Measurements from ENCODE around the gene SEMA3F. TPM values are rescaled to one million over a fixed set of nuclear protein-coding genes. Genes with fewer than 3 reads are reported as not detected.

SEMA3F gene
- total RNA-seq, 1 donor from 2014 or later = 48.0 TPM

DNA sequence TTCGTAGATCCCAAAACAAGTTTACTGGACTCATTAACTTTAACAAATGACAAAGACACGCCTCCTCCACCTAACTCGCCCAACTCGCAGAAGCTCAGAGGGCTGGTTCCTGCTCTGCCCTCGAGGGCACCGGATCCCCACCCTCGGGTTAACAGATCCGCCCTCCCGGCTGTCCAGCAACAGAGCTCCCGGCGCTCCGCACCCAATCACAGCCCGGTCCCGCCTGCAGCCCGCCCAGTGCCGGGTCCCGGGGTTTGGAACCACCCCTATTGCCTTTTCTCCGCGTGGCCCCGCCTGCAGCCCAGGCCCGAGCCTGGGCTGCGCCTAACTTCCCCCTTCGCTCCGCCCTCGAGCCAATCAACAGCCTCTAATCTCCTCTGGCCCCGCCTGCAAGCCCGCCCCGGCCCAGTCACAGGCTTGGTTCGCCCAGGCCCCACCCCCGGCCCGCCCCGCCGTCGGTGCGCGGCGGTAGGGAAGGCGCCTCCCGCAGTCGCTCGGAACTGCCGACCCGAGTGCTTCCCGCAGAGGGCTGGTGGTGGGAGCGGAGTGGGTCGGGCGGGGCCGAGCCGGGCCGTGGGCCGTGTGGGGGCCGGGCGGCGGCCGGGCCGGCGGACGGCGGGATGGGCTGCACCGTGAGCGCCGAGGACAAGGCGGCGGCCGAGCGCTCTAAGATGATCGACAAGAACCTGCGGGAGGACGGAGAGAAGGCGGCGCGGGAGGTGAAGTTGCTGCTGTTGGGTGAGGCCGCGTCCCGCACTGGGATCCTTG is 80.8 kb downstream of the SEMA3F start, which contains the start of gene GNAI2:
Gene GNAI2, plus strand, starts transcription at position 489 of the 768 bp plus-strand sequence. Its CDS starts 132 bp downstream, at position 621.
- Mint-ChIP-seq H3K4me3 (peak within 1 kb of the TSS; percentile 99), H3K4me1 (ENCODE audit: unreplicated experiment) (peaks cover 52% of the 10 kb centered on the region), H3K36me3 (peaks cover 4% of the 10 kb centered on the region), H3K27me3 (no peaks in the 10 kb centered on the region), H3K27ac (peak within 1 kb of the TSS; percentile 95), H3K9me3 (no peaks in the 10 kb centered on the region)
- peak; percentile 98 for DNase-seq (ENCODE audit: extremely low spot score, unreplicated experiment)
- TF ChIP-seq, protein P1, sequence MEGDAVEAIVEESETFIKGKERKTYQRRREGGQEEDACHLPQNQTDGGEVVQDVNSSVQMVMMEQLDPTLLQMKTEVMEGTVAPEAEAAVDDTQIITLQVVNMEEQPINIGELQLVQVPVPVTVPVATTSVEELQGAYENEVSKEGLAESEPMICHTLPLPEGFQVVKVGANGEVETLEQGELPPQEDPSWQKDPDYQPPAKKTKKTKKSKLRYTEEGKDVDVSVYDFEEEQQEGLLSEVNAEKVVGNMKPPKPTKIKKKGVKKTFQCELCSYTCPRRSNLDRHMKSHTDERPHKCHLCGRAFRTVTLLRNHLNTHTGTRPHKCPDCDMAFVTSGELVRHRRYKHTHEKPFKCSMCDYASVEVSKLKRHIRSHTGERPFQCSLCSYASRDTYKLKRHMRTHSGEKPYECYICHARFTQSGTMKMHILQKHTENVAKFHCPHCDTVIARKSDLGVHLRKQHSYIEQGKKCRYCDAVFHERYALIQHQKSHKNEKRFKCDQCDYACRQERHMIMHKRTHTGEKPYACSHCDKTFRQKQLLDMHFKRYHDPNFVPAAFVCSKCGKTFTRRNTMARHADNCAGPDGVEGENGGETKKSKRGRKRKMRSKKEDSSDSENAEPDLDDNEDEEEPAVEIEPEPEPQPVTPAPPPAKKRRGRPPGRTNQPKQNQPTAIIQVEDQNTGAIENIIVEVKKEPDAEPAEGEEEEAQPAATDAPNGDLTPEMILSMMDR (conservative IDR thresholded peaks at IDR 0.05) = no peak

DNA sequence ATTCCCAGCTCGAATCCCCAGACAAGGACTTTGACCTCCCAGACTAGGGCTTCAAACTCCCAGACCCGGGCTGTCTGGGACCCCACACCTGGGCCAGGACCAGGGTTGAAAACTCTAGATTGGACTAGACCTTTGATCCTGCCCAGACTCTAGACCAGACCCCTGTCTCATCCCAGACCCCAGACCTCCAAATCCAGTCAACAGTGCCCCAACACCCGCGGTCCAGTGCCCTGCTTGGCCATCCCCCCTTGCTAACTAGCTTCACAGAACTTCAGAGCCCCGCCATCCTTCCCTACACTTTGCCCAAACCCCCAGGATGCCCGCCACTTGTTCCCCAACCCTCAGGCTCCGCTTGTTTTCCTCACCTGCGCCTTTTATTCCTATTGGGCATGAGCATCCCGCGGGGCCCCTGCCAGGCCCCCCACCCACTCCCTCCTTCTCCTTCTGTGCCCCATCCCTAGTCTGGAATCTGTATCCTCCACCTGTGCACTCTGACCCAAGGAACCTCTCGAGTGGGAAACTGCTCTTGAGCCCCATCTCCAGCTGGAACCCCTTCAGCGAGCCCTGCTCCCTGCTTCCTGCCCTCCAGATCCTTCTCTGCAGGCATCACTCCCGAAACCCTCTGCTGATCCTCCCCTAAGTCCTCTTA is 81.5 kb downstream of the SEMA3F start:
- H3K4me1 Mint-ChIP-seq (ENCODE audit: unreplicated experiment) = peaks cover 54% of the 10 kb centered on the region
- no peaks in the 10 kb centered on the region for H3K9me3 Mint-ChIP-seq
- peak overlapping the region; percentile 99 for H3K4me3 Mint-ChIP-seq
- H3K27ac Mint-ChIP-seq = peak overlapping the region; percentile 95
- H3K36me3 Mint-ChIP-seq = peaks cover 4% of the 10 kb centered on the region
- TF ChIP-seq, protein P1 (conservative IDR thresholded peaks at IDR 0.05) = no peak
- H3K27me3 Mint-ChIP-seq = no peaks in the 10 kb centered on the region
- no peak for DNase-seq (ENCODE audit: extremely low spot score, unreplicated experiment)

DNA sequence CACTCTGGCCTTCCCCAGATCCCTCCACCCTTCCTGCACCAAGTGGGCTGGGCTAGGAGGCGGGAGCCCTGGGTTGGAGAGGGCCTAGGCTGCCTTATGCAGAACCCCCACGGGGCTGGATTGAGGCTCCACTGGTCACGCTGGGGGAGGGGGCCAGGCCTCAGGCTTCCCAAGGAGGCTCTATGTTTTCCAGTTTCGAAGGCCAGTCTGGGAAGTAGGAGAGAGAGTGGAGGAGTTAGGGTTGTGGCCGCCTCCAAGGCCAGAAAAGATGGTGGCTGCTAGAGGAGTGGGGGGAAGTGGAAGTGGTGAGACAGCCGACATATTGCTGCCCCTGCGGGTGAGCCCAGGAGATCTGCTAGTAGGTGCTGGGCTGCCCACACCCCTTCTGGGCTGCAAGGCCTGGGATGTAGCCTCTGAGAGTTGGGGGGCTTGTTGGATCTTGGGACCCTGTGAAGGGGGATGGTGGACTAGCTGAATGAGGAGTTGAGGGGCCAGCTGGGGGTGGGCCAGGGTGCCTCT is 82.1 kb downstream of the SEMA3F start:
- TF ChIP-seq, protein P1 (conservative IDR thresholded peaks at IDR 0.05) = no peak
- Mint-ChIP-seq H3K4me3 (peak overlapping the region; percentile 99), H3K9me3 (no peaks in the 10 kb centered on the region), H3K36me3 (peaks cover 4% of the 10 kb centered on the region), H3K4me1 (ENCODE audit: unreplicated experiment) (peaks cover 54% of the 10 kb centered on the region), H3K27ac (peak overlapping the region; percentile 95), H3K27me3 (no peaks in the 10 kb centered on the region)
- no peak for DNase-seq (ENCODE audit: extremely low spot score, unreplicated experiment)

DNA sequence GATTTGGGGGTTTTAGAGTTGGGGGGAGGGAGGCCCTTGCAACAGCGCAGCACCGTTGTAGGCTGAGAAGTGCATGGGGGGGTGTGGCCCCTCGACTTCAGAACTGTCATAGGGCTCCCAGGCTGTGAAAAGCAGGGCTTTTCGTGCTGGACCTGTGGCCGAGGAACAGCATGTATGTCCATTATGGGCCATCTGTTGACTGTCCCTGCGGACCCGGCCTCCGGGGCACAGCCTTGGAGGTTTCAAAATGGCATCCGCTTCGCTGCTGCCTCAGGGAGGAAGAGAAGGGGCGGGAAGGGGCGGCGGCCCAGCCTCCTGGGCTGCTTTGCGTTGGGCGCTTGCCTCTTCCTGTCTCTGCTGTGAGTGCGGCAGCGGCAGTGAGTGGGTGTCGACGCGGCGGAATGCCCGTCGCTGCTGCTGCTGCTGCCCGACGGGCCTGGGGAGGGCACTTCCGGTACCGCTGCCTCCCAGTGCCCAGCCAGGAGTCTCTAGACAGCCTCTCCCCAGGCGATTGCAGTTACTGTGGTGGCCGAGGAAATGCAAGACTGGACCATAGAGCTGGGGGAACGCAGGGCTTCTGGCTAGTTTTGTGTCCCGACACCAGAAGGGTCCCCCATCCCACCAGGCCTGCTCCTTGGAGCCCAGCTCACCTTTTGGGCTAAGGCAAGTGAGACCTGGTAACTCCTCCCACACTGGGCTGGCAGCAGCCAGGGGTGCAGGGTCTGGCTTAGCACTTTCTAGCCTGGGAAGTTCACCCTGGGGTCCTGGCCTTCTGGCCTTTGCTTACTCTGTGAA is 82.8 kb downstream of the SEMA3F start:
- TF ChIP-seq, protein P1 (conservative IDR thresholded peaks at IDR 0.05) = no peak
- Mint-ChIP-seq H3K9me3 (no peaks in the 10 kb centered on the region), H3K27ac (peak overlapping the region; percentile 95), H3K4me3 (peak overlapping the region; percentile 99), H3K4me1 (ENCODE audit: unreplicated experiment) (peaks cover 48% of the 10 kb centered on the region), H3K36me3 (peaks cover 4% of the 10 kb centered on the region), H3K27me3 (no peaks in the 10 kb centered on the region)
- no peak for DNase-seq (ENCODE audit: extremely low spot score, unreplicated experiment)

DNA sequence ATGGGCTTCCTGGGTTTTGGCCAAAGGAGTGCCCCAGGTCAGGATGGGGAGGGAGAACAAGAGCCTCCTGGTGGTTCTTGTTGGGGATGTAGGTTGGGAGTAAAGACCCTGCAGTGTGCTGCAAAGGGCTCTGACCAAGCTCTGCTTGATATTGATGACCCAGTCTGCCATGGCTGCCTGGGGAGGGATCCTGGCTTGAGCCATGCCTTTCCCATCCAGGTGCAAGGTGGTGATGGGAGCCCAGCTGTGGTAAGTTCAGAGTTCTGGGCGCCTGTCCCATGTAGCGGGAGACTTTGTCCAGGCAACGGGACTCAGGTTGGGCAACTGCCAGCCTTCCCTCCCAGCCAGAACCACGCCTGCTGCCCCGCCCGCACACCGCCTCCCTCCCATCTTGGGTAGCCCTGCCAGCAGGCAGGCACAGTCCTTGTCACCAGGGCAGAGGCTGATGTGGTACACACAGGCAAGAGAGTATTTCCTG is 83.5 kb downstream of the SEMA3F start:
- TF ChIP-seq, protein P1 (conservative IDR thresholded peaks at IDR 0.05) = no peak
- H3K4me1 Mint-ChIP-seq (ENCODE audit: unreplicated experiment) = peaks cover 42% of the 10 kb centered on the region
- H3K4me3 Mint-ChIP-seq = peak overlapping the region; percentile 99
- peak overlapping the region; percentile 54 for H3K27ac Mint-ChIP-seq
- no peak for DNase-seq (ENCODE audit: extremely low spot score, unreplicated experiment)
- no peaks in the 10 kb centered on the region for H3K27me3 Mint-ChIP-seq
- no peaks in the 10 kb centered on the region for H3K9me3 Mint-ChIP-seq
- H3K36me3 Mint-ChIP-seq = peaks cover 4% of the 10 kb centered on the region

Data from type B pancreatic cell (in vitro differentiated cells).